HG02884 (cell line): Measurements from ENCODE around the gene LRRC17.

Experiments
- ATAC-seq: cut with Tn5 transposase; IDR thresholded peaks from one replicate; pipeline ENCODE4 v1.9.1; 2021; ENCODE audit warnings: mild to moderate bottlenecking, moderate library complexity; ENCODE audit not compliant: unreplicated experiment

The LRRC17 gene

GRCh38 chr7:102983602-102984001, 70.8 kb downstream of the LRRC17 start:
- ATAC-seq, result no peak

DNA sequence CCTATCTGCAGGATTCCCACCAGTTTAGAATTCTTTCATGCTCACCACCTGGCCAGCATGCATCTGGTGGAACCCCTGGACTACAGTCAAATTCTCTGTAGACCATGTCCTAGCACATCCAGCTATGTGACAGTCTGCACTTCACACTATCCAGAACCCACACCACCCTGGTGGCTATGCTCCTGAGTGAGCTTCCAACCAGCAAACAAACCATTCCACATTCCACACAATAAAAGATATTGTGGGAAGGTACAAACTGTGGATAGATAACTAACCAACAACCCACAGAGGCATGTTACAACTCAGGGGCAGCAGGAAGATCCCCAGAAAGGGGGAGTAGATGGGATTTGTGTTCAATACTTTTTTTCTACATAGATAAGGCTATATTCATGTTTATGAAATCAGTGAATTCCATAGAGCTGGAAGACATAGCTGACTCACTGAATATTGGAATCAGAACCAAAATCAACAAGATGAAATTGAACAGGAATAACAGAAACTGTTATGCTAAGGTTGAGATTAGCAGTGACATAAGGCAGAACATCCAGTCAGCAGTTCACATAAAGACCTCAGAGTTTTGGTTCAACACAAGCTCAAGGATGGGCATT, 72.5 kb downstream of the LRRC17 start:
- ATAC-seq, result no peak

GRCh38 chr7:102988088-102988487, 75.3 kb downstream of the LRRC17 start:
- ATAC-seq, result no peak

DNA sequence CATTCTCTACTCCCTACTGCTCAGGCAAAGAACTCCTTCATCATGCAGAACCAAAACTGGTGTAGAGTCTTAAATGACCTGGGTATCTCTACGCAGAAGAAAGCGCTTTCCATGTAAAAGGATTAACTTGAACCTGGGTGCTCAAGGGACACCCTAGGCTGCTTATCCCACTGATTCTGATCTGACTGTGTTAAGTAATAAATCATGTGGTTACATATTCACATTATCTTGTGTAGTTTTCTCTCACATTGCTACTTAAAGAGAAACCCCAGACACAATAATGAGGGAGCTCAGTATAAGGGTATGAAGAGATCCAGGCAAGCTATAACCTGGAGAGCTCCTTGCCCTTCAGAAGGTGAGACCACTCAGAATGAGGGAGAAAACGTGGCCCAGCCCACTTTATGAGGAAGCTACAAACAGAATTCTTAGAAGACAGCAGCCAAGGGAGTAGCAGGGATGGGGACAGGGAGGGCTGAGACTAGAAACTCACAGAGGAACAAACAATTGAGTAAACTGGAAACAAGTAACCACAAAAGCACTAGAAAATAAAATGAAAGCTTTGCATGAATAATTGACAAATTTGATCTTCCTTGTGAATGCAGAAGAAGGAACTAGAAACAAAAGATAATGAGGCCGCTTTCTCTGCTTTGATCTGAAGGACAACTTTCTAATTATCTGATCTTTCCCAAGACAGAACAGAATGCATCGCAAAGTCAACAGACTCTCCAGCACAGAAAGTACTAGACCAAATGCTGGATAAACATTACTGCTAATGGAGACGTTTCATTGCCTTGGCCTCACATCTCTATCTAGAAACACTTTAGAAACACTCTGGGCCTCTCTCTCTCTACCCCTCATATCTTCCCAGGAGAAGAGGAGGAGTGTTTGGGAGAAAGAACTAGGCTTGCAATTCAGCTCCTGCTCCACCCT, 76.1 kb downstream of the LRRC17 start:
- no peak for ATAC-seq

- ATAC-seq, result no peak
Observed at GRCh38 chr7:102990642-102991041, 77.8 kb downstream of the LRRC17 start.

- no peak for ATAC-seq
Observed at GRCh38 chr7:102991077-102991539, 78.3 kb downstream of the LRRC17 start.

GRCh38 chr7:102991540-102992214, 78.9 kb downstream of the LRRC17 start:
- no peak for ATAC-seq

- no peak for ATAC-seq
Observed at GRCh38 chr7:102992509-102992937, 79.7 kb downstream of the LRRC17 start.

- ATAC-seq, result no peak
Observed at GRCh38 chr7:102992938-102993717, 80.3 kb downstream of the LRRC17 start.

DNA sequence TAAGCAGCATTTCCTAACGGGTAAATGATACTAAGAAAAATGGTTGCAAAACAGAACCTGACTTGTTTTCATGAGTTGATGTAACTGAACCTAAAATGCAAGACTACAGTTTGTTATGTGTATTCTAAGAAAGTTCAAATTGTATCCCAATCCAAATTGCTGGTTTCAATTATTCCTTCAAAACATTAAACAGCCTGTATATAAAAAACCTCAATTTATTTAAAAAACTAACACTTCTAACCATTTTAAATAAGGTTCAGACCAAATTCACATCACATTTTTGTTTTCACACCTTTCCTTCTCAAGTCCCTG, 80.9 kb downstream of the LRRC17 start:
- no peak for ATAC-seq

DNA sequence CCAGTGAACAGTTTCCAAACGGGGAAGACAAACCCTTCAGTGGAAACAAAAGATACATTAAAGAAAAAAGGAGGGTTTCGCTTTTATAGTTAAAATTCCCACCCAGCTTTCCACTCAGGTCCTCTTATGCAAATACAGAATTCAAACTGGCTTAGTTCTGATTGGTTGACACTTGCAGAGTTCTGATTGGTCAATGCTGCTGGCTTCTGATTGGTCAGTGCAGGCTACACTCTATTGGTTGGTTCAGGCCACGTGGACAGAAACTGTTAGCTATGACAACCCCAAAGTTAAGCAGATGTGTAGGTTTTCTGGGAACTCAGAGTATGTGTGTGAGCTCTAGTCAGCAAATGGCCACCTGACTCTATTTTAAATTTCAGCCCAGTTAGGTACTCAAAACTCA, 81.8 kb downstream of the LRRC17 start:
- no peak for ATAC-seq
